K562 (cell line): ENCODE data around the gene CD4. TPM values are rescaled to one million over a fixed set of nuclear protein-coding genes. Genes with fewer than 3 reads are reported as not detected.

Experiments used
- ASH1L ChIP-seq: fragments of 450-650 bp; IDR thresholded peaks from 2 replicates; pipeline ENCODE4 v1.6.1; 2018; ENCODE audit warnings: borderline replicate concordance, mild to moderate bottlenecking, low read depth; ENCODE audit not compliant: partially characterized antibody
- EGR1 ChIP-seq: fragments of 450-650 bp; conservative IDR thresholded peaks from 2 replicates; pipeline ENCODE4 v1.6.1; 2017; ENCODE audit warnings: mild to moderate bottlenecking
- HES1 ChIP-seq: fragments of 450-650 bp; IDR thresholded peaks from 2 replicates; pipeline ENCODE4 v1.6.1; 2016; ENCODE audit warnings: low read depth, mild to moderate bottlenecking, moderate library complexity
- IRF2 ChIP-seq: sonication (generic); formaldehyde crosslinking; IDR thresholded peaks from 2 replicates; pipeline ENCODE4 v1.8.1; 2022; ENCODE audit warnings: mild to moderate bottlenecking, missing genetic modification reagents
- MXI1 ChIP-seq: IDR thresholded peaks from 2 replicates; pipeline ENCODE4 v1.6.1; 2011; ENCODE audit warnings: low read depth, mild to moderate bottlenecking, improper control_type of control experiment, low read length
- OTX1 ChIP-seq: fragments of 450-650 bp; formaldehyde crosslinking; IDR thresholded peaks from 2 replicates; pipeline ENCODE4 v1.4.0; 2022; ENCODE audit warnings: mild to moderate bottlenecking
- PHF8 ChIP-seq: fragments of 200-600 bp; sonication (generic); IDR thresholded peaks from 2 replicates; pipeline ENCODE4 v1.6.1; 2012; ENCODE audit warnings: mixed run types, mild to moderate bottlenecking, inconsistent platforms, low read length, moderate library complexity, borderline replicate concordance
- UBTF ChIP-seq, 2 experiments: IDR thresholded peaks; 2 replicates each; pipeline ENCODE4 v1.6.1; 2012; ENCODE audit warnings: improper control_type of control experiment in 2 of 2, low read depth in 2 of 2, low read length in 2 of 2, borderline replicate concordance in 1 of 2
- ZHX1 ChIP-seq: fragments of 150-350 bp; conservative IDR thresholded peaks from 2 replicates; pipeline ENCODE4 v1.6.1; 2014; ENCODE audit warnings: low read length
- polyA plus RNA-seq, 8 experiments: library from polyadenylated mRNA; depleted of rRNA in 4 of 8; stranded (reverse) in 5 of 8; unstranded in 3 of 8; fragments of >200 nt; fragmentation: Nextera tagmentation in 2 of 8; fragmentation: Illumina TruSeq in 1 of 8; extraction: Ambion mirVana in 2 of 8; extraction: Trizol in 1 of 8; gene quantifications; 2 replicates each; pipeline versions ENCODE4 v1.2.1 to v1.2.3, GENCODE V29; 2011 to 2014; ENCODE audit warnings: inconsistent platforms in 1 of 8, missing spikeins in 1 of 8
- total RNA-seq, 7 experiments: library from RNA; depleted of rRNA in 6 of 7; stranded (reverse); fragments of >200 nt in 6 of 7; fragmentation: Illumina TruSeq in 2 of 7; extraction: Trizol in 2 of 7; gene quantifications; 2 replicates each; pipeline versions ENCODE4 v1.2.1 to v1.2.3, GENCODE V29; 2011 to 2021; ENCODE audit warnings: low replicate concordance in 1 of 7
- TF ChIP-seq, protein P1 (sequence below): fragments of 250-450 bp; sonication (Bioruptor Pico); IDR thresholded peaks from 2 replicates; pipeline ENCODE4 v1.6.1; 2021; ENCODE audit warnings: mild to moderate bottlenecking

The CD4 gene
- total and polyA plus RNA-seq, 9 of the 15 experiments (the other 6 are each of a cell fraction or from before 2014, with no cell fraction given): 0.06 to 0.27 (median 0.09) TPM; not detected in 5

DNA sequence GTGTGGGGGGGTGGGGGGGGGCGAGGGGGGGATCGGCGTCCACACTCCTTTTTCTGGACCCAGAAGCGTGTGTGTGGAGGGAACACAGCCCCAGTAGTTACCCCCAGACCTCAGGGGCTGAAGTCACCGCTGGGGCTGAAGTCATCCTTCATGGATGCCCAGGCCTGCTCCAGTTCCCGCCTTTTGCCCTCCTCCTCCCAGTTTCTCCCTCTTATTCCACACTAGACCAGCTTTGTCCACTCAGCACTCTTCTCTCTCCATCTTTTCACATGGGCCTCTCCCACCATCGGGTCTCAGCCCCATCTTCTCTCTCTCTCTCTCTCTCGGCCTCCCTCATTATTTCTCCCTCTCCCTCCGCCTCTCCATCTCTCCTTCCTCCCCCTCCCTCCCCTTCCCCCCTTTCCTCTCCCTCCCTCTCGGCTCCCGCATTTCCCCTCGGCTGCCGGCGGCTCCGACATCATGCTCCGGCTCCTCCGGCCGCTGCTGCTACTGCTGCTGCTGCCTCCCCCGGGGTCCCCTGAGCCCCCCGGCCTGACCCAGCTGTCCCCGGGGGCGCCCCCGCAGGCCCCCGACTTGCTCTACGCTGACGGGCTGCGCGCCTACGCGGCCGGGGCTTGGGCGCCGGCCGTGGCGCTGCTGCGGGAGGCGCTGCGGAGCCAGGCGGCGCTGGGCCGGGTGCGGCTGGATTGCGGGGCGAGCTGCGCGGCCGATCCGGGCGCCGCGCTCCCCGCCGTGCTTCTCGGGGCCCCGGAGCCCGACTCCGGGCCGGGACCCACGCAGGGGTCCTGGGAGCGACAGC is 38.9 kb downstream of the CD4 start, which contains the start of gene P3H3 (continued):
- TF ChIP-seq ZHX1 (no peak), EGR1 (no peak), HES1 (no peak), ASH1L (no peak), UBTF (IDR thresholded peaks at IDR 0.05; ENCODE audit: borderline replicate concordance in 1 of 2, low read depth in 2 of 2, low read length in 2 of 2) (peak in 1 of 2 experiments; percentile 36; a peak in 1 of 4 replicates), IRF2 (no peak), PHF8 (peak; percentile 34; the same call in 1 of the 2 replicates), OTX1 (CRISPR knock-in tag) (no peak), MXI1 (no peak)
- TF ChIP-seq, protein P1, sequence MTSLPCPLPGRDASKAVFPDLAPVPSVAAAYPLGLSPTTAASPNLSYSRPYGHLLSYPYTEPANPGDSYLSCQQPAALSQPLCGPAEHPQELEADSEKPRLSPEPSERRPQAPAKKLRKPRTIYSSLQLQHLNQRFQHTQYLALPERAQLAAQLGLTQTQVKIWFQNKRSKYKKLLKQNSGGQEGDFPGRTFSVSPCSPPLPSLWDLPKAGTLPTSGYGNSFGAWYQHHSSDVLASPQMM: no peak
